GM18907 (cell line): Measurements from ENCODE around the gene ABHD15.
"Not testable (repeated sequence)": the region's sequence is repeated elsewhere in the genome, so short reads cannot be mapped to it uniquely, and the experiment has no call there.

ENCODE experiments used
- ATAC-seq: cut with Tn5 transposase; IDR thresholded peaks from one replicate; pipeline ENCODE4 v1.9.1; 2021; ENCODE audit warnings: mild to moderate bottlenecking, moderate library complexity; ENCODE audit not compliant: unreplicated experiment

Gene ABHD15

DNA sequence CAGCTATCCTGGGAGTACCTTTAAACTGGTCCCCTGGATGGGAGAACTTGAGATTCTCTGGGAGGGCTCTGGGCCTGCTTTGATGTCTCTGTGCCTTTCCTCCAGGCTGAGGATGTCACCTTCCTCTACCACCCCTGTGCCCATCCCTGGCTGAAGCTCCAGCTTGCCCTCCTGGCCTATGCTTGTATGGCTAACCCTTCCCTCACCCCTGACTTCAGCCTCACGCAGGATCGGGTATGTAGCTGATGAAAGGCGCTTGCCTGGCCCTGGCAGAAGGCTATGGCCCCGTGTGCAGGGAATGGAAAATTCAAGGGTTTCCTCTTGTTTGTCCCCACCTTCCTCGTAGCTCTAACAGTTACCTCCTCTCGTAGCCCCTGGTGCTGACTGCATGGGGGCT, 4.6 kb upstream of the ABHD15 start:
- ATAC-seq = no peak

DNA sequence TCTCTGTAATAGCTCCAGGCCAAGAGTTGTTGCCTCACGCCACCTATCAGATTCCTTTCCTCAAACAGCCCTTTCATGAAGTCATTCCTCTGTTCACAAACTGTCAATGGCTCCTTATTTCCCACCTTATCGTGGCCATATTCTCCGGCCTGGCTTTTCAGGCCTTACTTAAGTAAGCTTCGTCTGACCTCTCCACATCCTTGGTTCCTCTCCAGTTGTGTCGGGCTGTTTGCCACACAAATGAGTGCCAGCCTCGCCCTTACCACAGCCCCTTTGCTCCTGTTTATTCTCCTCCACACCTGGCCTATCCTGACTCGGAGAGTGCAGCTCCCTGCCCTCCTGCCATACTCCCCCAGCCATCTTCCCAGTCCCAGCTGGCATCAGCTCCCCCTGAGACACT, 3.7 kb upstream of the ABHD15 start:
- ATAC-seq = no peak

DNA sequence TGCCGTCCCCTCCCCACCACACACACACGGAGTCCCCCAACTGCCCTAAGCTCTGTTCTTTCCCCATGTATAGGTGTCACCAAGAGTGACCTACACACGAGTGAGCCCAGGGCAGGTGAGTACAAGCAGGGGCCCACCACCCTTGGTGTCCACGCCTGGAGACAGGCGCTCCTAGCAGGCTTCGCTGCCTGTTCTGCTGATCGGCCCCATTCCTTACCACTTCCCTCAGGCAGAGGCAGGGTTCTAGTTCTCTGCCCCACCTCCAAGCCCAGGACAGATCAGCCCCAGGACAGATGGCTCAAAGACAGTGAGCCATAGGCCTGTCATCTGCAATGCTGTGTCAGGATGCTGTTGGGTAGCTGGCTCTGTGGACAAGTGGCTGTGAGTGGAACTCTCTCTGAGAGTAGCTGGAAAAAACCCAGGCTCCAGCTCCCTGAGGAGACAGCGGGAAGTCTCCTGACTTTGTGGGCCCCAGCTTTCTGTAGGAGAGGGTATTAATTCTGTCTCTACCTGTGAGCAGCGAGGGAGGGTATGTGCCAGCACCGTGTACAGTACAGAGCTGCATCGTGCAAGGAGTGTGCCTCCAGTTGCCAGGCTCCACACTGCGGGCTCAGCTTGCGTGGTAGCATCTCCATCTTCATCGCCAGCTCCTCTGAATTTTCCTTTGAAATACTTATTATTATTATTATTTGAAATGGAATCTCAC, 2.6 kb upstream of the ABHD15 start:
- no peak for ATAC-seq

DNA sequence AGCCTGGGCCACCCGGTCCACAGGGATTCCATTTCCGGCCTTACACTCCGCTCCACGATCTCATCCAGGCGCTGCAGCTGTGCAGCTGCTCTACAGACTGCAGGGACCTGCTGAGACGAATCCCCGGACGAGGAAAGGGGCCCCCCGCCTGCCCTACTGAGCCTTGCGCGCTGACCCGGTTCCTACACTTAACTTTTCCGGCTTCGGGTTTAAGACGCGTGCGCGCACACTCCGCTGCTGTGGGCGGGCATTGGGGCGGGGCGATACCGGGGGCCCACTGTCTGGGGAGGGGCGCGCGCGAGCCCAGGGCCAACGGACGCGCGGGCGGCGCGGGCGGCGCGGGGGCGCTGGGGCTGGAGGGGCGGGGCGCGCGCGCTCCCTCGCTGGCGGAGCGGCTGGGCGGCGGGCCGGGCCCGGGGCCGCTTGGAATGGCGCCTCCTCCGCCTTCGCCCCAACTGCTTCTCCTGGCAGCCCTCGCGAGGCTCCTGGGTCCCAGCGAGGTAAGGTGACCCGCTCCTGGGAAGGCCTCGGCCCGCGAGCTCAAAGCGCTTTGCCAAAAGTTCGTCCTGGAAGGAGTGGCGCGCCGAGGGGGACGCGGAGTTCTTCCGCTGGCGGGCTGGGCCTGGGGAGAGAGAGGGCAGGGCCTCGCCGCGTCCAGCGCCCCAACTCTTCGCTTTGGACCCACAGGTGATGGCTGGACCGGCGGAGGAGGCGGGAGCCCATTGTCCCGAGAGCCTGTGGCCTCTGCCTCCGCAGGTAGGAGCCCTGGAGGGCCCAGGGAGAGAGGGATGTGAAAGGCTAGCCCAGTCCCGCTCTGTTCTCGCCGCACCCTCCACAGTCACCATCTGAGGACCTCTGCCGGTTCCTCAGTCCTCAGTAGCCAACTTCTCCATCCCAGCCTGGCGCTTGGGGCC, 1.8 kb upstream of the ABHD15 start, which contains the start of gene TP53I13:
Gene TP53I13, plus strand, starts transcription at position 371 of the 914 bp plus-strand sequence. Its CDS starts 58 bp downstream, at position 429.
- peak; percentile 45 for ATAC-seq

DNA sequence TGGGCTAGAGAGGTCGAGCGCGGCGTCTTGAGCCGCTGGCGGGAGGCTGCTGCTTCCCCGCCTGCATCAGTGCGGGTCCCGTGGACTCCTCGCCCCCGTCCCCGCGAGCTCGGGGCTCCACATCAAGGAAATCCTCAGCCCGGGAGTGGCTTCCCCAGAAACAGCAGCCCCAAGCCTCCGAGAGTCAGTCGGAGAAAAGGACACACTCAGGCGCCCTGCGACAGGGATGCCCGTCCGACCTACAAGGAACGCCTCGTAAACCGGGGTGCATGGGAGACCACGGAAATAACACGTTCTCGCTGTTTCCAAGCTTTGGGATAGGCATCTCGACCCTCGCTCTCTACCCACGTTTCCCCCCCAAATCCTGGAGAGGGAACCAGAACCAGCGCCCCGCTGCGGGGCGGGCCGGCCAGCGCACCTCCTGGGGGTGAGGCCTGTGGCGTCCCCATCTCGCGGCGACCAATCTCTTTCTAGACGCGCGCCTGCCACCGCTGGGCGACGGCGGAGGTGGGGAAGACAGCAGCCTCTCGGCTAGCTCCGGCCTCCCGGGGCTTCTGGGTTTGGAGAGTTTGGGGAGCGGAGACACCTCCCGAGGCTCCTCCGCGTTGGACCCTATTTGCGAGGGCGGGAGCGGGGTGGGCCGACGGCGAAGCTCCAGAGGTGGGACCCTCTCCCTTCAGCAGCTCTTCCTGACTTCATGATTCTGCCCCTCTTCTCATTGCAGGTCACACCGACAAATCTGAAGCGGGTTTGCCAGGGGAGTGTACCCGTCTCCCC, 905 bp upstream of the ABHD15 start:
- ATAC-seq = peak; percentile 37

DNA sequence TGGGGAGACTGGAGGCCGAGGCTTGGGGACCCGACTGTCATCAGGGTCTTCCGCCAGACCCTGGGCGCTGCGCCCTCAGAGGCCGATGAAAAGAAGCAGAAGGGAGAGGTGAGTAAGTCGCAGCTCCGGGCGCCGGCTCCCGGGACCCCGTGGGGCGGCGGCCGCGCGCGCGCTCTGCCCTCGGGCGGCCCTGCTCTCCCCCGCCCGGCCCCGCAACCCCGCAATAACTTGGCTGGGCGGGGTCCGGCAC, 392 bp upstream of the ABHD15 start:
- peak; percentile 12 for ATAC-seq

DNA sequence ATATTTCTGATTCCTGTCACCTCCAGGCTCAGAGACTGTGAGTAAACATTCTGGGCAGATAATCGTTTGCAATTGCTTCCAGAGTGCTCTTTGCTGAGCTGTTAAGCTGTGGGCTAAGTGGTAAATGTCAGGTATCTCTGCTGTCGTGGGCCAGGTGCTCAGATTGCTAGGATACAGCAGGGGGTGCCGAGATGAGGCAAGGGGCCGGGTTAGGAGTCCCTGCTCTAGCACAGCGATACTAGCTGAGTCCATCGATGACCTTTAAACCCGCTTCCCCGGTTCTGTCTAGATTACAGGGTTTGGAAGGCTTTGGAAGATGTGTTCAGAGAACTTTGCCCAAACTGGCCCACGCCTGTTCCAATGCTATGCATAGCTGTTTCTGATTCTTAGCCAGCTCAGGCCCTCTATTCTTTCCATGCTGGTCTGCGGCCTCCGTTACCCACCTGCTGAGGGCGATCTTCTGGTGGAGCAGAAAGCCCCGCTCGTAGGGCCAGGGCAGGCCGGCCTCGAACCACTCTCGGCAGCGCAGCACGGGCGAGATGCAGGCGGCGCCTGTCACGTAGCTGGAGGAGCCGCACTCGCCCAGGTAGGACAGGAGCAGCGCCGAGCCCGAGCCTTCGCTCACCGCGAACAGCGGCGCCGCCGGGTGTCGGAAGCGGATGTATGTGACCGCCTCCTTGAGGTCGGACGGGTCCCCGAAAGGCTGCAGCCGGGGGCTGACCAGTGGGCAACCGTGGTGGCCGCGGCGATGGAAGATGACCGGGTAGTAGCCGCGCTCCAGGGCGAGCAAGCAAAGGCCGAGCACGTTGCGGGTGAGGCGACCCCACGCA, 979 bp downstream of the ABHD15 start:
- ATAC-seq = peak; percentile 13

DNA sequence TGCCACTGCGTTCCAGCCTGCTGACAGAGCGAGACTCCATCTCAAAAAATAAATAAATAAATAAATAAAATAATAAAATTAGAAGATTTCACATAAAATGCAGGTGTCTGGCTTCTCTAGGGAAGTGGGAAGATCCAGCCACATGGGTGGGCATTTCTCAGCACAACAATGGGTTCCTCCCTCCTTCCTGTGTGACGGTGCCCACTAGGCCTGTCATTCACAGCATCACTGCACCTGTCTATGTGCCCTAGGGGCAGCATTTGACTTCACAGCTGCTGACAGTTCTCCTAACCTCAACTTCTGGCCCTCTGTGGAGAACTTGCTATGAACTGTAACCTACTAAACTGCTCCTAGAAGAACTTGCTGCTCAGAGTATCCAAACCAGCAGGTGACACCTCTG, 3.0 kb downstream of the ABHD15 start:
- no peak for ATAC-seq

DNA sequence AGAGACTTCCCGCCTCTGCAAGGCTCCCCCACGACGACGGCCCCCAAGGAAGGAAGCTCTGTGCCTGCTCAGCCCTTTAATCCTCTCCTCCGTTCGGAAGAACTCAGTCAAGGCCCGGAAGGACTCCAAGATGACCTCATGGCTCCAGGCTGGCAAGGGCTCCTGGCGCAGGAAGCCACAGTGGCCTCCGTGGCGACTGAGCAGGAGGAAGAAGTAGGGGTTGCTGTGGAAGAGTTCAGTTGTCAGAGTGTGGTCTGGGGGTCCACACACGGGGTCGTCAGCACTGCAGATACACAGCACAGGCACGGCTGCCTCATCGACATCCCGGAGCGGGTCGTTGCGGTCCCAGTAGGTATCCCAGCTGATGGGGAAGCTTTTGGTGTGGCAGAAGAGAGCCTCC, 4.2 kb downstream of the ABHD15 start:
- ATAC-seq = no peak

DNA sequence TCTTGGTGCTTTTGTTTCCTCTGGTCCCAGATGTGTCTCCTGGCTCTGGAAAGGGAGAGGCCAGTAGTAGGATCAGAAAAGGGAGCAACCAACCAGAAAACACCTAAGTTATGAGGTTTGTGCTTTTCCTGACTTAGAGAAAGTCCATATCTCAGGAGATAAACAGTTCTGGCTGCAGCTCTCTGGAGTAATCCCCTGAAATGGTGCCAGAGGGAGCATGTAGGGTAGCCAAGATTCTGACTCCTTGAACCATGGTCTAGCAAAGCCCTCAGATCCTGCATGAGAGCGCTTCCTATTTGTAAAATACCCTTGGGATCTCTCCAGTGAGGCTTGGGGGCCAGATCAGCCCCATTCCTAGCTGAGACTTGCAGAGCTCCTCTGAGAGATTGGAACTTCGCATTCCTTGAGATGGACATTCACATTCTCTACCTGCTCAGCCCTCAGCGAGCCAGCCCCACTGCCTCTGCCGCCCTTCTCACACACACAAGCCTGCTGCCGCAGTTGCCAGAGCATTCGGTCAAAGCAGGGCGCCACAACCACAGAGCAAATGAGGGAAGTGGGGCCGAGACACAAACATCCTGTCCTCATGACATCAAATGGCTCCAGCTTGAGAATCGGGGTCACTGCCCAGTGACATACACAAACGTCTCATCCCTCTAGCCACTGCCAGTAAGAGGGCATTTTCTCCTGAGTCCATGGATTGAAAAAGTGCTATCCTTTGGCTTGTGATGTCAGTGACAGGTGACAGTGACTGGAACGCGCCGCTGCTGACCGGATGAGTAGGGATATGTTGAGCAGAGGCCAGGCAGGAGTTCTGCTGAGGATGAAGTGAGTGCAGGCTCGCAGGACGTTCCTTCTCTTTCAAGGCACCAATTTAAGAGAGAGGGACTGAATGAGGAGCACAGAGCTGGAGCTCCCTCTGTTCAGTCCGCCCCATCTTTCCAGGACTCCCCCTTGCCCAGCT, 5.0 kb downstream of the ABHD15 start:
- ATAC-seq = no peak

DNA sequence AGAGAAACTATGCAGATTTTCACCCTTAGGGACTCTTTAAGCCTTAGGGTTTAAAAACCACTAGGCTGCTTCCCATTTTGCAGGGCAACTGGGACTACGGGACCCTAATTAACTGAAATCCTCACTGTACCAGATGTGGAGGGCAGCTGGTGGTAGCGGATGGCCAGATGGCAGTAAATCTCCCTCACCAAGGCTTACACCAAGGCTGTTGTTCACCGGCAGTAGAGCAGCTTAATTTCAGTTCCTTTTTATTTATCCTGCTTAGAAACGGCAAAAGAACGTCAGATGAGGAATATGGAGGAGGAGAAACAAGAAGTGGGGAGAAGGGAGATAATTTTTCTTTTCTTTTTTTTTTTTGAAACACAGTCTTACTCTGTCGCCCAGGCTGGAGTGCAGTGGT, 6.5 kb downstream of the ABHD15 start:
- ATAC-seq = no peak

DNA sequence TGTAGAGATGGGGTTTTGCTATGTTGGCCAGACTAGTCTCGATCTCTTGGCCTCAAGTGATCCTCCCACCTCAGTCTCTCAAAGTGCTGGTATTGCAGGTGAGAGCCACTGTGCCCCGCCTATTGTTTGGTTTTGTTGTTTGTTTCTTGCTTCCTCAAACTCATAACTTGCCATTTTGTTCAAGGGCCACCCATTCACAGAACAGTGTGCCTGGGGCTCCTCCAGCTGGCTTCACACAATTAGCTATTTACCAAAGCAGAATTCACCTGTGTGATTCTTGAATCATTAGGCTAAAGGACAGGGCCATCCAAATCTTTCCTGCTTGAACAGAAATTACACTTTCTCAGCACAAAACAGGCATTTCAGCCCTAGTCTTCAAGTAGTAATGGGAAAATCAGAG, 7.2 kb downstream of the ABHD15 start:
- no peak for ATAC-seq

DNA sequence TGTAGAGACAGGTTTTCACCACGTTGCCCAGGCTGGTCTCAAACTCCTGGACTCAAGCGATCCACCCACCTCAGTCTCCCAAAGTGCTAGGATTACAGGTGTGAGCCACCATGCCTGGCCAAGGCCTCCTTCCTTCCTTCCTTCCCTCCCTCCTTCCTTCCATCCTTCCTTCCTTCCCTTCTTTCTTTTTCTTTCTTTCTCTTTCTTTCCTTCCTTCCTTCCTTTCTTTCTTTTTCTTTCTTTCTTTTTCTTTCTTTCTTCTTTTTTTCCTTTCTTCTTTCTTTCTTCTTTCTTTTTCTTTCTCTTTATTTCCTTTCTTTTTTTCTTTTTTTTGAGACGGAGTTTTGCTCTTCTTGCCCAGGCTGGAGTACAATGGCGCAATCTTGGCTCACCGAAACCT, 8.7 kb downstream of the ABHD15 start:
- not testable (repeated sequence) for ATAC-seq

DNA sequence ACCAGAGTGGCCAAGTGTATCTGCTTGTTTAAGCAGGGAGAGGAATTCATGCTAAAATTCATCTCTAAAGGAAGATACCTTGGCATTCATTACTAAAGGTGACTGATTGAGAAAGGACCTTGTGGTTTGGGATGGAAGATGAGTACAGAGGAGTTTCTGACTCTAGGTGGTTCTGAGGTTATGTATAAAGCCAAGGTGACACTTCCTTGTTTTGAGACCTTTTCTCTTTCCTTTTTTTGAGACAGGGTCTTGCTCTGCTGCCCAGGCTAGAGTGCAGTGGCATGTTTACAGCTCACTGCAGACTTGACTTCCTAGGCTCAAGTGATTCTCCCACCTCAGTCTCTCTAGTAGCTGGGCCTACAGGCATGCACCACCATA, 9.1 kb downstream of the ABHD15 start:
- ATAC-seq = no peak

DNA sequence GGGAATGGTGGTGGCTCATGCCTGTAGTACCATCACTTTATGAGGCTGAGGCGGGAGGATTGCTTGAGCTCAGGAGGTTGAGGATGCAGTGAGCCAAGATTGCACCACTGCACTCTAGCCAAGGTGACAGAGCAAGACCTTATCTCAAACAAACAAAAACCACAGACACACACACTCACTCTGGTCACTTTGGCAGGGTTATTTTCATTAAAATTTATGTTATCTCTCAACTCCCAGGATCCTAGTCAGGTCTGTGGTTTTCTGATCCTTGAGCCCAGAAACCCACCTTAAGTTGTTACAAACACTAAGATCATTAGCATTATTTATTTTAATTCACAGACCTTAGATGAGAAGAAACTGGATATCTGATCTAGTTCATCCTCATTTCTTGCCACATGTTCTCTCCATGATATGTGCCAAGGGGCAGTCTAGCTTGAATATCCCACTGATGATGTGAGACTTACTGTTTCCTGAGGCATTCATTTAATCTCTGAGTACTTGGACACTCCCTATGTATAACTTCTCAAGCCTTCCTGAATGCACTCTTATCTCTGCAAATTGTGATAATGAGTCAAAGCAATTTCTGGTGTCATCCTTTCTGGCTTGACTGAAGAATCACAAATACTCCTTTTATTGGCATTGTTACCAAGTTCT, 9.6 kb downstream of the ABHD15 start:
- ATAC-seq = no peak

DNA sequence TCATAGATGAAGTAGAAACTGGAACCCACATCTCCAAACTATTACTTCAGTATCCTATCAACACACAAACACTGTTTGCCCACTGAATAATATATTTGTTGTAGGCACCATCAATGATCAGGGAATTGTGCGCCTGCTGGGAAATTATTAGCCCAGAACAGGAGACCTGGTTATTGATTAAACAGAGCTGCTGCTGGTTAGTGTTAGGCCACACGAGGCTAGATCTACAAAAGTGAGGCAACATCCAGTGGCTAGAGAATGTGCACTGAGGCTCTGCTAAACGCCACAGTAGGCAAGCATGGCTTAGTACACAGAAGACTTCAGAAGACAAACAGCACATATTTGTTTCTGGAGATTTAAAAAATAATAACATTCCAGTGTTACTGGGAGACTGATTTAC, 11.0 kb downstream of the ABHD15 start:
- ATAC-seq = no peak

DNA sequence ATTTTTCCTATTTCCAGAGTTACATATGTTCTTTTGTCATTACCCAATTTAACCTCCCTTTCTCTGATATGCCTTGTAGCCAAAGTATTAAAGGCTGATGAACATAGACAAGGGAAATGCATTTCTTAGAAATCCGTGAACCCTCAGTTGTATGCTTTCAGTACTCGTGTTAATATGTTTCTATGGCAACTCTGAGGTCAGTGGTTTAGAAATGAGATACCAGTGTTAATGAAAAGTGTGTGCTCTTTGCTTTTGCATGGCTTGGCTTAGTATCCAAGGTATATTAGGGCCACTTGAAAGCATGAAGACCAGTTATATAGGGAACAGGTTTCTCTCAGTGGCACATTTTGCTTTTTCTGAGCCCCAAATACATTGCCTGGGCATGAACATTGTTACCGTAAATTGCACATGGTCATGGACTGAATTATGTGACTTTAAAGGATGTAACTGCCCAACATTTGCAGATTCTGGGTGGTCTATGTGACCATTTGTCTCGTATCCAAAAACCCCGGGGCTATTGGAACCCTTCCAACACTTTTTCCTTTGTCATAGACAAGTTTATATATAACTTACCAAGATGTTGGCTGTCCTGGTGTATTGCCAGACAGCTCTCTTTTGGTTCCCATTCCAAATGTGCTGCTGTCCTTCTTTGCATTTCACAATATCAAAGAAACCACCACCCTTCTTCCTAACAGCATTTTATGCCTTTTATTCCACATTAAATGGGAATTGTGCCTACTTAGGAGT, 17.5 kb downstream of the ABHD15 start:
- ATAC-seq = no peak

DNA sequence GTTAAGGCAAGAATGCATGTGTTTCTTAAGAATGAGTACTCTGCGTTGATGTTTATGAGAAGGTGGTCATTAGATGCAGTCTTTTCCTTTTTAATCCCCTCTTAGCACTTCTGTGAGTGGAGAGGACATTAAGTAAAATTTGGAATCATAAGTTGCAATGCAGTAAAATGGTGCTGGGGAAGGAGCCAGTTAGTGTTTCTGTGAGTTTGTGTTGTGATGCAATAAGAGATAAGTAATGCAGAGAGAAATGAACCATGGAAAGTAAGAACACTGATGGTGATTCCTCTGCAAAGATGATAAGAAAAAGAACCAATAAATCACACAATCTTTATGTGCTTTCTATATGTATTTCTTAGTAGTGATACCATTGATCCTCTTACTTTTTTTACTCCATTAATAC, 20.0 kb downstream of the ABHD15 start:
- ATAC-seq = no peak

DNA sequence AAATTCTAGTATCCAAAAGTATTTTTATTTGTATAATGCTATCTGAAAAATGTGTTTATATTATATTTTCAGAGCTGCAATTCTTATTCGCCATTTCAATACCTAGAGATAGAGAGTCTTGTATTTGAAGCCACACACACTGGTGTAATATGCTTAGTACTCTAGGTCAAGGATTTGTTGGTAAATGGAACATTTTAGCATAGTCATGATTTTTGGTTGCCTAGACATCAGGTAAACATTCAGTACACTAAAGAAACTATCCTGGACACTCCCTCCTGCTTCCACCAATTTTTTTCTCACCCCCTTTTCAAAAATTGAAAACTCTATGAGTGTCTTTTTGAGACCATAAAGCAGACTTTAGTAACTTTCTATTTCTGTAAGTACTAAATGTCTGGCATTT, 20.8 kb downstream of the ABHD15 start:
- ATAC-seq = no peak
